ENCODE results near the gene CABP4. TPM values are rescaled to one million over a fixed set of nuclear protein-coding genes. Genes with fewer than 3 reads are reported as not detected.

The CABP4 gene
- total RNA-seq, 1 experiment from 2014 or later: not detected

- Histone ChIP-seq H3K9me3 (ENCODE audit: control insufficient read depth in 1 of 2, insufficient read depth in 1 of 2, low read depth in 1 of 2, low read length in 2 of 2) (no peaks in the 10 kb centered on the region), H3K27ac (ENCODE audit: low read depth, low read length) (no peak overlapping the region), H3K36me3 (ENCODE audit: control insufficient read depth in 1 of 2, insufficient read depth in 2 of 2, low read length in 2 of 2) (no peaks in the 10 kb centered on the region), H4K20me1 (ENCODE audit: insufficient read depth) (no peaks in the 10 kb centered on the region), H3K27me3 (ENCODE audit: insufficient read depth, low read length) (no peaks in the 10 kb centered on the region), H3K4me3 (replicated peaks in 1 of 2; ENCODE audit: low read depth in 1 of 2, low read length in 2 of 2) (no peak overlapping the region), H3K79me2 (ENCODE audit: insufficient read depth, low read length) (no peaks in the 10 kb centered on the region), H2AFZ (ENCODE audit: low read depth, low read length, poor library complexity, severe bottlenecking) (no peak overlapping the region), H3K4me2 (ENCODE audit: low read length) (no peak overlapping the region), H3K9ac (ENCODE audit: low read length) (no peak overlapping the region), H3K4me1 (ENCODE audit: control insufficient read depth in 1 of 2, insufficient read depth in 2 of 2, low read length in 2 of 2) (peaks cover 14 to 31% of the 10 kb centered on the region in 2 experiments; a peak in 3 of 4 replicates), H3K9me2 (ENCODE audit: insufficient read depth) (no peaks in the 10 kb centered on the region)
- ATAC-seq (no peak), DNase-seq (ENCODE audit: low read depth, low spot score) (no peak)
- ChIA-PET CTCF (interaction anchor here (1.1 kb wide), 1 partner anchor 12 kb away, joined by 3 read pairs; the partner anchor contains the start of gene PPP1CA), RAD21 (ENCODE audit: low non-redundant PET in 1 of 2, low total read pairs in 2 of 2, uncharacterized antibody in 2 of 2, unreplicated experiment in 2 of 2) (interaction anchor here in 1 of 2 experiments (1.4 kb wide), 1 partner anchor 12 kb away, joined by 4 read pairs; the partner anchor contains the start of gene PPP1CA), POLR2A (interaction anchor here (1.9 kb wide), 1 partner anchor 12 kb away, joined by 5 read pairs; the partner anchor contains the start of gene PPP1CA)
- no TSS peak for BruUV-seq (replicated peaks)
- TF ChIP-seq ATF3 (IDR thresholded peaks at IDR 0.05) (no peak), TCF7L2 (IDR thresholded peaks at IDR 0.05; ENCODE audit: borderline replicate concordance, extremely low read depth, insufficient read depth, insufficient read length) (no peak), SP1 (IDR thresholded peaks at IDR 0.05; ENCODE audit: low read depth) (no peak), FOSL1 (IDR thresholded peaks at IDR 0.05; ENCODE audit: low read depth) (no peak)
- intact Hi-C loops (cut with micrococcal nuclease): no loop called here
Measured at GRCh38 chr11:67413266-67413849, 41.8 kb upstream of the CABP4 start.

GRCh38 chr11:67415501-67416304, 39.5 kb upstream of the CABP4 start, which contains the start of gene CARNS1:
Gene CARNS1 (plus strand): TSS chr11:67415678. CDS start chr11:67416200, 522 bp downstream.
- no TSS peak for BruUV-seq (replicated peaks)
- Histone ChIP-seq H3K79me2 (ENCODE audit: insufficient read depth, low read length) (no peaks in the 10 kb centered on the region), H3K4me3 (replicated peaks in 1 of 2; ENCODE audit: low read depth in 1 of 2, low read length in 2 of 2) (peak within 1 kb of the TSS; percentile 40 to 56), H3K9me3 (ENCODE audit: control insufficient read depth in 1 of 2, insufficient read depth in 1 of 2, low read depth in 1 of 2, low read length in 2 of 2) (no peaks in the 10 kb centered on the region), H3K4me2 (ENCODE audit: low read length) (peak within 1 kb of the TSS; percentile 81), H3K27me3 (ENCODE audit: insufficient read depth, low read length) (no peaks in the 10 kb centered on the region), H3K9ac (ENCODE audit: low read length) (peak within 1 kb of the TSS; percentile 52), H3K4me1 (ENCODE audit: control insufficient read depth in 1 of 2, insufficient read depth in 2 of 2, low read length in 2 of 2) (peaks cover 19 to 39% of the 10 kb centered on the region in 2 experiments; a peak in 3 of 4 replicates), H2AFZ (ENCODE audit: low read depth, low read length, poor library complexity, severe bottlenecking) (no peak within 1 kb of the TSS), H3K27ac (ENCODE audit: low read depth, low read length) (peak within 1 kb of the TSS; percentile 18; the same call in 1 of the 2 replicates), H3K9me2 (ENCODE audit: insufficient read depth) (no peaks in the 10 kb centered on the region), H4K20me1 (ENCODE audit: insufficient read depth) (no peaks in the 10 kb centered on the region), H3K36me3 (ENCODE audit: control insufficient read depth in 1 of 2, insufficient read depth in 2 of 2, low read length in 2 of 2) (no peaks in the 10 kb centered on the region)
- DNase-seq (ENCODE audit: low read depth, low spot score): no peak
- peak; percentile 28 for ATAC-seq
- POLR2A ChIA-PET: no interaction called here
- CTCF ChIA-PET: no interaction called here
- RAD21 ChIA-PET (ENCODE audit: low non-redundant PET in 1 of 2, low total read pairs in 2 of 2, uncharacterized antibody in 2 of 2, unreplicated experiment in 2 of 2): interaction anchor here in 1 of 2 experiments (0.7 kb wide), 1 partner anchor 131 kb away, joined by 9 read pairs; no protein-coding TSS in a partner anchor
- intact Hi-C loops (cut with micrococcal nuclease): no loop called here
- TF ChIP-seq EGR1 (IDR thresholded peaks at IDR 0.05; ENCODE audit: low read depth) (no peak), CBX3 (IDR thresholded peaks at IDR 0.05; ENCODE audit: low read depth) (no peak), TCF7L2 (IDR thresholded peaks at IDR 0.05; ENCODE audit: borderline replicate concordance, extremely low read depth, insufficient read depth, insufficient read length) (no peak), YY1 (IDR thresholded peaks at IDR 0.05; ENCODE audit: extremely low read depth, insufficient replicate concordance, low read depth, low read length) (no peak), POLR2AphosphoS5 (IDR thresholded peaks at IDR 0.05; ENCODE audit: low read depth, low read length) (no peak), ELF1 (IDR thresholded peaks at IDR 0.05; ENCODE audit: borderline replicate concordance, low read depth) (no peak), MAX (IDR thresholded peaks at IDR 0.05) (no peak), ZBTB33 (IDR thresholded peaks at IDR 0.05; ENCODE audit: extremely low read depth, insufficient replicate concordance, low read length) (no peak), SP1 (IDR thresholded peaks at IDR 0.05; ENCODE audit: low read depth) (no peak)
- TF ChIP-seq, protein P1, sequence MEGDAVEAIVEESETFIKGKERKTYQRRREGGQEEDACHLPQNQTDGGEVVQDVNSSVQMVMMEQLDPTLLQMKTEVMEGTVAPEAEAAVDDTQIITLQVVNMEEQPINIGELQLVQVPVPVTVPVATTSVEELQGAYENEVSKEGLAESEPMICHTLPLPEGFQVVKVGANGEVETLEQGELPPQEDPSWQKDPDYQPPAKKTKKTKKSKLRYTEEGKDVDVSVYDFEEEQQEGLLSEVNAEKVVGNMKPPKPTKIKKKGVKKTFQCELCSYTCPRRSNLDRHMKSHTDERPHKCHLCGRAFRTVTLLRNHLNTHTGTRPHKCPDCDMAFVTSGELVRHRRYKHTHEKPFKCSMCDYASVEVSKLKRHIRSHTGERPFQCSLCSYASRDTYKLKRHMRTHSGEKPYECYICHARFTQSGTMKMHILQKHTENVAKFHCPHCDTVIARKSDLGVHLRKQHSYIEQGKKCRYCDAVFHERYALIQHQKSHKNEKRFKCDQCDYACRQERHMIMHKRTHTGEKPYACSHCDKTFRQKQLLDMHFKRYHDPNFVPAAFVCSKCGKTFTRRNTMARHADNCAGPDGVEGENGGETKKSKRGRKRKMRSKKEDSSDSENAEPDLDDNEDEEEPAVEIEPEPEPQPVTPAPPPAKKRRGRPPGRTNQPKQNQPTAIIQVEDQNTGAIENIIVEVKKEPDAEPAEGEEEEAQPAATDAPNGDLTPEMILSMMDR (IDR thresholded peaks at IDR 0.05 in 2 of 3, conservative IDR thresholded peaks at IDR 0.05 in 1 of 3; ENCODE audit: borderline replicate concordance in 1 of 3, insufficient read depth in 1 of 3, low read depth in 2 of 3, low read length in 2 of 3): no peak

All from HCT116 (cell line).